ENCODE results near the gene PRICKLE1.

The PRICKLE1 gene

GRCh38 chr12:42407306-42407705 is 182.2 kb downstream of the PRICKLE1 start:
- Histone ChIP-seq H3K27ac (ENCODE audit: low read length) (no peak overlapping the region), H3K4me1 (ENCODE audit: control insufficient read depth, insufficient read depth, low read length) (no peaks in the 10 kb centered on the region), H3K9me3 (ENCODE audit: control insufficient read depth, insufficient read depth, low read length) (no peaks in the 10 kb centered on the region), H3K27me3 (ENCODE audit: control insufficient read depth, insufficient read depth, low read length) (no peaks in the 10 kb centered on the region), H3K4me3 (ENCODE audit: low read length) (no peak overlapping the region), H3K36me3 (ENCODE audit: control insufficient read depth, insufficient read depth, low read length) (no peaks in the 10 kb centered on the region)
- no peak for DNase-seq (ENCODE audit: low read depth, low spot score)
- WGBS (ENCODE audit: insufficient coverage, insufficient read length) = no CpG with 5 or more reads among the region's 1 CpG

All from iPS DF 6.9 (cell line).